OCI-LY7 (cell line): Measurements from ENCODE around the gene DNM2.

Experiments used
- EZH2phosphoT487 ChIP-seq: fragments of 200-600 bp; sonication (generic); IDR thresholded peaks from 2 replicates; pipeline ENCODE4 v1.6.1; 2018; ENCODE audit warnings: low read depth, borderline replicate concordance, mild to moderate bottlenecking, mixed run types, antibody characterized with exemption, low read length, moderate library complexity, mixed read lengths
- TF ChIP-seq, protein P1 (sequence below): fragments of 200-600 bp; sonication (generic); conservative IDR thresholded peaks from 2 replicates; pipeline ENCODE4 v1.5.1; 2014; ENCODE audit warnings: mild to moderate bottlenecking, antibody characterized with exemption, low read length, moderate library complexity, mixed read lengths

DNA sequence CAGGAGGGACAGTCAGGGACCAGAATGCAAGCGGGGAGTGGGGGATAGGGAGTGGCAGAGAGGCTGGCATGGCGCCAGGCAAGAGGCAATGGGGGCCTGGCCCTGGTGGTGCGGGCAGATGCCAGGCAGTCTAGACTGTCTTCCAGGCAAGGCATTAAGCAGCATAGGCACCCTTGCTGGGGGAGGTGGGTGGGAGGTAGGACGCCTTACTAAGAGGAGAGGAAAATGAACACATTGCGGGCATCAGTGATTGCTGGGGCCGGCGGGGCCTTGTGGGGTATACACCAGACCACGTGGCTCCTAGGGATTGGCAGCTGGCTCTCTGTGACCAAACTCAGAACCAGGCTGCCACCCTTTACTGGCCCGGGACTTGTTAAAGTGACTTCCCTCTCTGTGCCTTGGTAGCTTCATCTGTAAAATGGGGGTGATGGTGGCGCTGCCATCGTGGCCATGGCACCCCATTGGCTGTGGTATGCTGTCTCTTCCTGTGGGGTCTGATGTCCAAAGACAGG, 46.0 kb downstream of the DNM2 start:
- TF ChIP-seq, protein P1, sequence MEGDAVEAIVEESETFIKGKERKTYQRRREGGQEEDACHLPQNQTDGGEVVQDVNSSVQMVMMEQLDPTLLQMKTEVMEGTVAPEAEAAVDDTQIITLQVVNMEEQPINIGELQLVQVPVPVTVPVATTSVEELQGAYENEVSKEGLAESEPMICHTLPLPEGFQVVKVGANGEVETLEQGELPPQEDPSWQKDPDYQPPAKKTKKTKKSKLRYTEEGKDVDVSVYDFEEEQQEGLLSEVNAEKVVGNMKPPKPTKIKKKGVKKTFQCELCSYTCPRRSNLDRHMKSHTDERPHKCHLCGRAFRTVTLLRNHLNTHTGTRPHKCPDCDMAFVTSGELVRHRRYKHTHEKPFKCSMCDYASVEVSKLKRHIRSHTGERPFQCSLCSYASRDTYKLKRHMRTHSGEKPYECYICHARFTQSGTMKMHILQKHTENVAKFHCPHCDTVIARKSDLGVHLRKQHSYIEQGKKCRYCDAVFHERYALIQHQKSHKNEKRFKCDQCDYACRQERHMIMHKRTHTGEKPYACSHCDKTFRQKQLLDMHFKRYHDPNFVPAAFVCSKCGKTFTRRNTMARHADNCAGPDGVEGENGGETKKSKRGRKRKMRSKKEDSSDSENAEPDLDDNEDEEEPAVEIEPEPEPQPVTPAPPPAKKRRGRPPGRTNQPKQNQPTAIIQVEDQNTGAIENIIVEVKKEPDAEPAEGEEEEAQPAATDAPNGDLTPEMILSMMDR: no peak
- no peak for TF ChIP-seq EZH2phosphoT487
